MM.1S (cell line): ENCODE data around the gene OSBPL1A.

Source experiments
- CTCF ChIP-seq: fragments of 300-600 bp; sonication (generic); IDR thresholded peaks from 2 replicates; pipeline ENCODE4 v1.5.1; 2016; ENCODE audit warnings: antibody characterized with exemption, low read length, mixed read lengths
- EZH2 ChIP-seq: fragments of 300-600 bp; sonication (generic); optimal IDR thresholded peaks from 2 replicates; pipeline ENCODE3; 2017; ENCODE audit warnings: low read depth, mild to moderate bottlenecking, antibody characterized with exemption, low read length, mixed read lengths
- EZH2phosphoT487 ChIP-seq: fragments of 300-600 bp; sonication (generic); IDR thresholded peaks from 2 replicates; pipeline ENCODE4 v1.6.1; 2018; ENCODE audit warnings: antibody characterized with exemption, low read length

DNA sequence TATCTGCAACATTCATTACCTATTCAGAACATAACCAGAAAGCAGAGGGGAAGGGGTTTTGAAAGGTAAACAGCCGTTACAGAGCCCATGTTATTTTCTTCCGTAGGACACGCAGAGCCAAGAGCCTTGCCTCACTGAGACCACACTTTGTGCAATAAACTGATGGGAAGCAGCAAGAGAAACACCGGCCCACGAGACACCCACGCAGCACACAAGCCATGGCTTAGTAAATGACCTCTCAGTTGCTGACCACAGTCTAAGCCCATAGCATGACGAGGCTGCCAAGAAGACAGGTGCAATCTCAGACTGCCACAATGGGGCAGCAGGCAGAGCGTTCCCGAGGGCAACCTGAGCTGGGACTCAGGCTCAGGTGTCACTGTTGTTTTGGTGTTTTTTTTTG lies 199.2 kb downstream of the OSBPL1A start:
- TF ChIP-seq EZH2phosphoT487 (no peak), CTCF (no peak), EZH2 (no peak)
